ENCODE data around the gene ST3GAL2.

The ST3GAL2 gene

GRCh38 chr16:70348991-70349390 is 89.9 kb downstream of the ST3GAL2 start:
- no peak overlapping the region for H3K4me2 ChIP-seq (ENCODE audit: low read length, poor library complexity, severe bottlenecking)
- peak overlapping the region; percentile 26 for H3K9ac ChIP-seq (ENCODE audit: low read length)
- no peak overlapping the region for H2BK15ac ChIP-seq (ENCODE audit: low read depth, poor library complexity, severe bottlenecking)
- H3K36me3 ChIP-seq (ENCODE audit: control insufficient read depth in 1 of 2, insufficient read depth in 2 of 2, low read depth in 1 of 2, low read length in 2 of 2) = peaks cover 12 to 23% of the 10 kb centered on the region in 2 experiments
- no peaks in the 10 kb centered on the region for H3K27me3 ChIP-seq (ENCODE audit: control insufficient read depth in 1 of 2, insufficient read depth in 1 of 2, low read length in 2 of 2)
- H3K27ac ChIP-seq (ENCODE audit: low read length, poor library complexity, severe bottlenecking) = no peak overlapping the region
- H3K4me3 ChIP-seq (ENCODE audit: insufficient read depth in 1 of 2, low read depth in 1 of 2, low read length in 2 of 2) = peak overlapping the region in 1 of 2 experiments; percentile 35
- H2AK5ac ChIP-seq (ENCODE audit: low read length, severe bottlenecking) = no peak overlapping the region
- H3K9me3 ChIP-seq (ENCODE audit: control insufficient read depth, low read length) = no peaks in the 10 kb centered on the region
- no peak overlapping the region for H2BK5ac ChIP-seq (ENCODE audit: low read depth, low read length, poor library complexity, severe bottlenecking)
- H2AFZ ChIP-seq (ENCODE audit: low read depth, low read length) = no peak overlapping the region
- no peak overlapping the region for H2BK120ac ChIP-seq (ENCODE audit: low read depth, low read length)
- DNase-seq = no peak
- no peak overlapping the region for H3K18ac ChIP-seq (ENCODE audit: low read depth in 1 of 2, low read length in 2 of 2)
- H3K23ac ChIP-seq (ENCODE audit: low read length in 2 of 2) = no peak overlapping the region
- H2BK12ac ChIP-seq (ENCODE audit: low read length in 2 of 2) = no peak overlapping the region
- 100% methylated on average over 2 of the region's 2 CpGs for WGBS
- H4K8ac ChIP-seq (ENCODE audit: low read length) = no peak overlapping the region
- H3K79me1 ChIP-seq (replicated peaks; ENCODE audit: low read length, poor library complexity, severe bottlenecking) = peaks cover 10% of the 10 kb centered on the region
- H3K4me1 ChIP-seq (ENCODE audit: control insufficient read depth, insufficient read depth, low read depth, low read length) = peaks cover 7% of the 10 kb centered on the region
- no peak overlapping the region for H4K91ac ChIP-seq (ENCODE audit: low read length)
- H3K4ac ChIP-seq (ENCODE audit: low read depth in 1 of 2, low read length in 2 of 2) = no peak overlapping the region
- no peak overlapping the region for H3K14ac ChIP-seq (ENCODE audit: low read length in 2 of 2)

- H4K8ac ChIP-seq (ENCODE audit: low read length) = peak overlapping the region; percentile 95
- H3K4ac ChIP-seq (ENCODE audit: low read depth in 1 of 2, low read length in 2 of 2) = no peak overlapping the region
- H2BK12ac ChIP-seq (ENCODE audit: low read length in 2 of 2) = peak overlapping the region in 1 of 2 experiments; percentile 79
- no peaks in the 10 kb centered on the region for H3K9me3 ChIP-seq (ENCODE audit: control insufficient read depth, low read length)
- peaks cover under 1 to 4% of the 10 kb centered on the region in 2 experiments for H3K36me3 ChIP-seq (ENCODE audit: control insufficient read depth in 1 of 2, insufficient read depth in 2 of 2, low read depth in 1 of 2, low read length in 2 of 2)
- WGBS = over 99% methylated on average over 10 of the region's 10 CpGs
- H3K4me3 ChIP-seq (ENCODE audit: insufficient read depth in 1 of 2, low read depth in 1 of 2, low read length in 2 of 2) = peak overlapping the region in 1 of 2 experiments; percentile 83
- peak overlapping the region; percentile 92 for H3K9ac ChIP-seq (ENCODE audit: low read length)
- no peak overlapping the region for H3K14ac ChIP-seq (ENCODE audit: low read length in 2 of 2)
- no peak overlapping the region for H2BK15ac ChIP-seq (ENCODE audit: low read depth, poor library complexity, severe bottlenecking)
- no peak overlapping the region for H2BK5ac ChIP-seq (ENCODE audit: low read depth, low read length, poor library complexity, severe bottlenecking)
- no peak overlapping the region for H2AFZ ChIP-seq (ENCODE audit: low read depth, low read length)
- H3K18ac ChIP-seq (ENCODE audit: low read depth in 1 of 2, low read length in 2 of 2) = no peak overlapping the region
- H3K27me3 ChIP-seq (ENCODE audit: control insufficient read depth in 1 of 2, insufficient read depth in 1 of 2, low read length in 2 of 2) = no peaks in the 10 kb centered on the region
- no peak for DNase-seq
- peak overlapping the region; percentile 75 for H4K91ac ChIP-seq (ENCODE audit: low read length)
- H2BK120ac ChIP-seq (ENCODE audit: low read depth, low read length) = no peak overlapping the region
- peaks cover 7% of the 10 kb centered on the region for H3K4me1 ChIP-seq (ENCODE audit: control insufficient read depth, insufficient read depth, low read depth, low read length)
- H2AK5ac ChIP-seq (ENCODE audit: low read length, severe bottlenecking) = peak overlapping the region; percentile 65
- no peak overlapping the region for H3K23ac ChIP-seq (ENCODE audit: low read length in 2 of 2)
- H3K4me2 ChIP-seq (ENCODE audit: low read length, poor library complexity, severe bottlenecking) = no peak overlapping the region
- peaks cover 7% of the 10 kb centered on the region for H3K79me1 ChIP-seq (replicated peaks; ENCODE audit: low read length, poor library complexity, severe bottlenecking)
- no peak overlapping the region for H3K27ac ChIP-seq (ENCODE audit: low read length, poor library complexity, severe bottlenecking)
Measured at GRCh38 chr16:70345840-70346239, 93.1 kb downstream of the ST3GAL2 start.

- H3K27me3 ChIP-seq (ENCODE audit: control insufficient read depth in 1 of 2, insufficient read depth in 1 of 2, low read length in 2 of 2) = no peaks in the 10 kb centered on the region
- no peak overlapping the region for H3K4me2 ChIP-seq (ENCODE audit: low read length, poor library complexity, severe bottlenecking)
- H4K8ac ChIP-seq (ENCODE audit: low read length) = no peak overlapping the region
- no peak overlapping the region for H3K14ac ChIP-seq (ENCODE audit: low read length in 2 of 2)
- no peak overlapping the region for H2BK15ac ChIP-seq (ENCODE audit: low read depth, poor library complexity, severe bottlenecking)
- no peak overlapping the region for H3K27ac ChIP-seq (ENCODE audit: low read length, poor library complexity, severe bottlenecking)
- no peak overlapping the region for H3K23ac ChIP-seq (ENCODE audit: low read length in 2 of 2)
- DNase-seq = no peak
- no peak overlapping the region for H3K9ac ChIP-seq (ENCODE audit: low read length)
- no peak overlapping the region for H2BK5ac ChIP-seq (ENCODE audit: low read depth, low read length, poor library complexity, severe bottlenecking)
- no peak overlapping the region for H3K18ac ChIP-seq (ENCODE audit: low read depth in 1 of 2, low read length in 2 of 2)
- H3K4ac ChIP-seq (ENCODE audit: low read depth in 1 of 2, low read length in 2 of 2) = no peak overlapping the region
- H4K91ac ChIP-seq (ENCODE audit: low read length) = no peak overlapping the region
- H3K9me3 ChIP-seq (ENCODE audit: control insufficient read depth, low read length) = no peaks in the 10 kb centered on the region
- no peak overlapping the region for H2BK120ac ChIP-seq (ENCODE audit: low read depth, low read length)
- no peak overlapping the region for H2AFZ ChIP-seq (ENCODE audit: low read depth, low read length)
- H2AK5ac ChIP-seq (ENCODE audit: low read length, severe bottlenecking) = no peak overlapping the region
- peaks cover 2% of the 10 kb centered on the region for H3K79me1 ChIP-seq (replicated peaks; ENCODE audit: low read length, poor library complexity, severe bottlenecking)
- H3K4me3 ChIP-seq (ENCODE audit: insufficient read depth in 1 of 2, low read depth in 1 of 2, low read length in 2 of 2) = no peak overlapping the region
- peaks cover 2% of the 10 kb centered on the region for H3K4me1 ChIP-seq (ENCODE audit: control insufficient read depth, insufficient read depth, low read depth, low read length)
- no peak overlapping the region for H2BK12ac ChIP-seq (ENCODE audit: low read length in 2 of 2)
- WGBS = 86% methylated on average over 1 of the region's 3 CpGs
- H3K36me3 ChIP-seq (ENCODE audit: control insufficient read depth in 1 of 2, insufficient read depth in 2 of 2, low read depth in 1 of 2, low read length in 2 of 2) = peaks cover 4 to 8% of the 10 kb centered on the region in 2 experiments
Measured at GRCh38 chr16:70342016-70342415, 96.9 kb downstream of the ST3GAL2 start.

- Histone ChIP-seq H4K91ac (ENCODE audit: low read length) (no peak overlapping the region), H3K4ac (ENCODE audit: low read depth in 1 of 2, low read length in 2 of 2) (no peak overlapping the region), H2BK15ac (ENCODE audit: low read depth, poor library complexity, severe bottlenecking) (no peak overlapping the region), H3K27me3 (ENCODE audit: control insufficient read depth in 1 of 2, insufficient read depth in 1 of 2, low read length in 2 of 2) (no peaks in the 10 kb centered on the region), H3K23ac (ENCODE audit: low read length in 2 of 2) (no peak overlapping the region), H3K27ac (ENCODE audit: low read length, poor library complexity, severe bottlenecking) (no peak overlapping the region), H3K9me3 (ENCODE audit: control insufficient read depth, low read length) (no peaks in the 10 kb centered on the region), H3K9ac (ENCODE audit: low read length) (no peak overlapping the region), H2AFZ (ENCODE audit: low read depth, low read length) (no peak overlapping the region), H3K4me3 (ENCODE audit: insufficient read depth in 1 of 2, low read depth in 1 of 2, low read length in 2 of 2) (no peak overlapping the region), H3K4me1 (ENCODE audit: control insufficient read depth, insufficient read depth, low read depth, low read length) (peaks cover 2% of the 10 kb centered on the region), H3K36me3 (ENCODE audit: control insufficient read depth in 1 of 2, insufficient read depth in 2 of 2, low read depth in 1 of 2, low read length in 2 of 2) (peaks cover 8 to 9% of the 10 kb centered on the region in 2 experiments), H2AK5ac (ENCODE audit: low read length, severe bottlenecking) (no peak overlapping the region), H3K18ac (ENCODE audit: low read depth in 1 of 2, low read length in 2 of 2) (no peak overlapping the region), H3K79me1 (replicated peaks; ENCODE audit: low read length, poor library complexity, severe bottlenecking) (peaks cover 2% of the 10 kb centered on the region), H2BK120ac (ENCODE audit: low read depth, low read length) (no peak overlapping the region), H3K4me2 (ENCODE audit: low read length, poor library complexity, severe bottlenecking) (no peak overlapping the region), H2BK5ac (ENCODE audit: low read depth, low read length, poor library complexity, severe bottlenecking) (no peak overlapping the region), H3K14ac (ENCODE audit: low read length in 2 of 2) (no peak overlapping the region), H4K8ac (ENCODE audit: low read length) (no peak overlapping the region), H2BK12ac (ENCODE audit: low read length in 2 of 2) (no peak overlapping the region)
- WGBS = 82% methylated on average over 4 of the region's 4 CpGs
- DNase-seq = no peak
Measured at GRCh38 chr16:70341600-70341999, 97.3 kb downstream of the ST3GAL2 start.
